GM06990 (cell line): ENCODE data around the gene MELTF.

ENCODE experiments used
- DNase-seq: peaks from one replicate; pipeline ENCODE4 v3.0.0-alpha.2; 2011; ENCODE audit not compliant: insufficient read length; ENCODE audit errors: extremely low read depth
- H3K27me3 ChIP-seq: replicated peaks from 2 replicates; pipeline ENCODE4 v1.6.0; 2011; ENCODE audit warnings: low read length; ENCODE audit not compliant: control insufficient read depth, insufficient read depth
- H3K36me3 ChIP-seq: 2 replicates; pipeline ENCODE4 v1.5.1; 2011; ENCODE audit warnings: low read length; ENCODE audit not compliant: control insufficient read depth, insufficient read depth
- H3K4me3 ChIP-seq: replicated peaks from 2 replicates; pipeline ENCODE4 v1.5.1; 2011; ENCODE audit warnings: low read depth, mild to moderate bottlenecking, control low read depth, low read length
- TF ChIP-seq, protein P1 (sequence below): IDR thresholded peaks from 2 replicates; pipeline ENCODE4 v1.5.1; 2011; ENCODE audit warnings: low read length, control low read depth, mild to moderate bottlenecking, inconsistent platforms; ENCODE audit not compliant: insufficient read depth, poor library complexity, severe bottlenecking

MELTF gene

DNA sequence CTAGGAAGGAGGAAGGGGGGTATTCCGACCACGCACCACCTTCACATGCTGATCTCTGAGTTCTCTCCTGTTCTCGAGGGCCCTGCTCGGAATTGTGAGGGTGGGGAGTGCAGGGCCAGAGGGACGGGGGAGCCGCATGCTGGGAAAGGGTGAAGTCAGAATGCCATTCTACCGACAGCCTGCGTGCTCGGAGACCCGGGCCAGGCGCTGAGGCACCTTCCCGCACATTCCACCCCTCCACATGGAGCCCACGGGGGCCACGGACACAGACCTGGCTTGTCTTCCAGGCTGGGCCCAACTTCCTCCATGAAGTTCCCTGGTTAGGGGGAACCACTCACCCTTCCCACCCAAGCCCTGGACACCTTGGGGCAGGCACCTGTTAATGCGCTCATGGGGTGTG, 32.3 kb downstream of the MELTF start:
- Histone ChIP-seq H3K27me3 (no peaks in the 10 kb centered on the region), H3K36me3 (no peaks in the 10 kb centered on the region), H3K4me3 (no peak overlapping the region)
- DNase-seq: no peak
- TF ChIP-seq, protein P1, sequence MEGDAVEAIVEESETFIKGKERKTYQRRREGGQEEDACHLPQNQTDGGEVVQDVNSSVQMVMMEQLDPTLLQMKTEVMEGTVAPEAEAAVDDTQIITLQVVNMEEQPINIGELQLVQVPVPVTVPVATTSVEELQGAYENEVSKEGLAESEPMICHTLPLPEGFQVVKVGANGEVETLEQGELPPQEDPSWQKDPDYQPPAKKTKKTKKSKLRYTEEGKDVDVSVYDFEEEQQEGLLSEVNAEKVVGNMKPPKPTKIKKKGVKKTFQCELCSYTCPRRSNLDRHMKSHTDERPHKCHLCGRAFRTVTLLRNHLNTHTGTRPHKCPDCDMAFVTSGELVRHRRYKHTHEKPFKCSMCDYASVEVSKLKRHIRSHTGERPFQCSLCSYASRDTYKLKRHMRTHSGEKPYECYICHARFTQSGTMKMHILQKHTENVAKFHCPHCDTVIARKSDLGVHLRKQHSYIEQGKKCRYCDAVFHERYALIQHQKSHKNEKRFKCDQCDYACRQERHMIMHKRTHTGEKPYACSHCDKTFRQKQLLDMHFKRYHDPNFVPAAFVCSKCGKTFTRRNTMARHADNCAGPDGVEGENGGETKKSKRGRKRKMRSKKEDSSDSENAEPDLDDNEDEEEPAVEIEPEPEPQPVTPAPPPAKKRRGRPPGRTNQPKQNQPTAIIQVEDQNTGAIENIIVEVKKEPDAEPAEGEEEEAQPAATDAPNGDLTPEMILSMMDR: no peak

DNA sequence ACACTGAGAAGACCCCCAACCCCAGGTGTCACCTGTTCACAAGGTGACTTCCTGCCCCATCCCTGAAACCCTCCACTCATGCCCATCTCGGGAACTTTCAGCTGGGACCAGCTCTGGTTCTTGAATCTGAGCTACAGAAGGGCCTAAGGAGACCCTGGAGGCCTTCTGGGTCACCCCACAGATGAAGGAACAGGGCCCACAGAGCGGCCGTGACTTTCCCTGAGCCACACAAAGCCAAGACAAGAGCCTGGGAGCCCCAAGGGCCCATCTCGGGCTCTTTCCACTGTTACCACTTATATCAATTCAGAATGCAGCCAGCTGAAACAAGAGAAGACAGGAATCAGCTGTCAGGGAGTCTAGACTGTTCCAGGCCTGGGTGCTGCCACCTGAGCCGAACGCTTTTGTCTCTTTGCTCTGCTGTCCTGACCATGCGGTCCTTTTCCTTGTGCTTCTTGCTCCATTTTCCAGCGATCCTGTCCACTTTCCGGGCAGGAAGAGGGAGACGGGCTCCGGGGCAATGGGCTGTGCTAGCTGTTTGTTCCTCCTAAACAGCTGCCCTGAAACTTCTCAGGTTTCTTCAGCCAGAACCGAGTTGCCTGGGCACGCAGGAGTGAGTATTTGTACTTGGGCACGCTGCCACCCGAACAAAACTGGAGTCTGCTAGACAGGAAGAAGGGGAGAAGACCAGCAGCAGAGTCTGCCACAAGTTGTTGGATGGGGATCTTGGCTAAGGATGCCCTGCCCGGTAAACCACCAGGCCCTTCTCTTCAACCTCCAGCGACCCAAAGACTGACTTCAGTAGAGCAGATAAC, 33.0 kb downstream of the MELTF start:
- Histone ChIP-seq H3K4me3 (no peak overlapping the region), H3K36me3 (no peaks in the 10 kb centered on the region), H3K27me3 (no peaks in the 10 kb centered on the region)
- TF ChIP-seq, protein P1: no peak
- DNase-seq: no peak

DNA sequence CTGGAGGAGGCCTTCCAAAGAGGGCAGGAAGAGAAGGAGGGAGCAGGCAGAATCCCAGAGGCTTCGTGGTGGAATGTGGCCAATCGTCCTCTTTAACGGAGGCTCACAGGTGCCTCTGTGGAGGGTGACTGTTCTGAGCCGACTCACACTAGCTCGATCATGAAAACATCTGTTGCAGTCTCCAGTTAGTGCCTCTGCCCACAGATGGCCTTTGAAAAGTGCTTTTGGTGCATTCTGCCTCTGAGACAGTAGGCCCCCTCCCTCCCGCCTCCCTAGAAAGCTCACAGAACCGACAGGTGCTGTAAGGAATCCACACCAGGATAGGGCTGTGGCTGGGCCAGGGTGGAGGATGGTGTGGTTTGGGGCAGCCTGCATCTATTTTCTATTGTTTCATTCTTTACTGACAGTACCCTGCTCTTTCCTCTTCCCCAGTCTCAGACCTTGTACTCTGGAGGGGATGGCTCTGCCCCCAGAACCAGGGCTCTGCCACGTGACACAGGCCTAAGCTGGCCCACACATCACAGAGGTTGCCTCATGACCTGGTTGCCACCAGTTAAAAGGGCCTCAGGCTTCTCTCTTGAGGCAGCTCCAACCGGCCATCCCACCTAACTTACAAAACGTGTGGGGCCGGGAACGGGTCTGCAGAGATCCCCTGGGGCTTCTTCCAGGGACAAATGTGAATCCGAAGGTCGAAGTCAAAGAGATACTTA, 33.8 kb downstream of the MELTF start:
- no peaks in the 10 kb centered on the region for H3K27me3 ChIP-seq
- no peak overlapping the region for H3K4me3 ChIP-seq
- TF ChIP-seq, protein P1: no peak
- no peaks in the 10 kb centered on the region for H3K36me3 ChIP-seq
- DNase-seq: no peak

DNA sequence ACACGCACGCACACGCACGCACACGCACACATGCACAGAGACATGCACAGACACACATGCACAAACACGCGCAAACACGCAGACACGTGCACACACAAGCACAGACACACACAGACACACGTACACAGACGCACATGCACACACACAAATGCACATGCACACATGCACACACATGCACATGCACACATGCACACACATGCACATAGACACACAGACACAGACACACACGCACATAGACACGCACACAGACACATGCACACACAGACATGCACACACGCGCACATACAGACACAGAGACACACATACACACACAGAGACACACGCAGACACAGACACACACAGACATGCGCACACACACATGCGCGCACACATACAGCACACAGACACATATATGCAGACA, 34.6 kb downstream of the MELTF start:
- H3K27me3 ChIP-seq: no peaks in the 10 kb centered on the region
- TF ChIP-seq, protein P1: no peak
- no peak overlapping the region for H3K4me3 ChIP-seq
- no peak for DNase-seq
- H3K36me3 ChIP-seq: no peaks in the 10 kb centered on the region

DNA sequence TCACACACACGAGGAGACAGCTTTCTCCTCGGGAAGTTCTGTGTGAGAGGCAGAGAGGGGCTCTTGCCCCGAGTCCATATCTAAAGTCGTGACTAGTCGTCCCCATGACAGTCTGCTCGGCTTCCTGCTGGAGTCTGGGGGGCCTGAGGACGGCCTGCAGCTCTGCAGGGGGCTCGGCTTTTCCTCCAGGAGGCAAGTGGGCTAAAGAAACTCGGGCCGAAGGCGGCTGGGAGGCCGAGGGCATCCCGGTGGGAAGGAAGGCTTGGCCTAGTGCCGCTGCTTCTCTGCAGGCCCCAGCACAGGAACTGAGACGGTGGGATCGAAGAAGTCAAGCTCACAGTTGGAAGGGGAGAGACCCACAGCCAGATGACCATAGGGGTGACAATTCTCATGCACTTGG, 35.6 kb downstream of the MELTF start:
- Histone ChIP-seq H3K4me3 (no peak overlapping the region), H3K27me3 (no peaks in the 10 kb centered on the region), H3K36me3 (no peaks in the 10 kb centered on the region)
- TF ChIP-seq, protein P1: no peak
- no peak for DNase-seq
